CD14-positive monocyte (primary cell): ENCODE data around the gene IL1RL2. TPM values are rescaled to one million over a fixed set of nuclear protein-coding genes. Genes with fewer than 3 reads are reported as not detected.

Experiments used
- DNase-seq, 3 donors: peaks; one replicate each; pipeline ENCODE4 v3.0.0-alpha.2; 2011 to 2022
- H2AFZ ChIP-seq: 2 replicates; pipeline ENCODE4 v1.6.0; 2012; ENCODE audit warnings: mild to moderate bottlenecking, low read depth, low read length, inconsistent platforms; ENCODE audit not compliant: insufficient read depth, poor library complexity, severe bottlenecking
- H3K27ac ChIP-seq, 2 donors: 1 replicate in 1 of 2; 2 replicates in 1 of 2; pipeline ENCODE4 v1.5.1; 2012 to 2013; ENCODE audit warnings: low read length in 2 of 2, control low read depth in 1 of 2, inconsistent platforms in 1 of 2, low read depth in 1 of 2, mild to moderate bottlenecking in 1 of 2
- H3K27me3 ChIP-seq, 2 donors: one replicate each; pipeline versions ENCODE4 v1.6.0 to v1.6.1; 2011 to 2013; ENCODE audit warnings: low read length in 2 of 2; ENCODE audit not compliant: control insufficient read depth in 2 of 2, insufficient read depth in 2 of 2
- H3K36me3 ChIP-seq, 2 donors: replicated peaks in 1 of 2; 1 replicate in 1 of 2; 2 replicates in 1 of 2; pipeline versions ENCODE4 v1.5.1 to v1.6.1; 2012 to 2013; ENCODE audit warnings: low read length in 2 of 2, control low read depth in 1 of 2, inconsistent platforms in 1 of 2, mild to moderate bottlenecking in 1 of 2; ENCODE audit not compliant: insufficient read depth in 2 of 2, control insufficient read depth in 1 of 2
- H3K4me1 ChIP-seq, 2 donors: 1 replicate in 1 of 2; 2 replicates in 1 of 2; pipeline versions ENCODE4 v1.5.1 to v1.6.1; 2012 to 2013; ENCODE audit warnings: low read length in 2 of 2, control low read depth in 1 of 2, inconsistent platforms in 1 of 2, mild to moderate bottlenecking in 1 of 2, moderate library complexity in 1 of 2; ENCODE audit not compliant: insufficient read depth in 2 of 2, control insufficient read depth in 1 of 2
- H3K4me2 ChIP-seq: replicated peaks from 2 replicates; pipeline ENCODE3; 2012; ENCODE audit warnings: low read length, moderate library complexity, mild to moderate bottlenecking; ENCODE audit not compliant: poor library complexity, severe bottlenecking; ENCODE audit errors: extremely low read depth
- H3K4me3 ChIP-seq, 3 experiments: fragments of 200-600 bp in 1 of 3; sonication (generic) in 1 of 3; replicated peaks in 1 of 3; 1 replicate in 2 of 3; 2 replicates in 1 of 3; pipeline ENCODE4 v1.5.1; 2011 to 2013; ENCODE audit warnings: low read length in 3 of 3, mild to moderate bottlenecking in 3 of 3, control low read depth in 2 of 3, low read depth in 2 of 3, inconsistent platforms in 1 of 3, moderate library complexity in 1 of 3
- H3K79me2 ChIP-seq: 2 replicates; pipeline ENCODE4 v1.6.0; 2012; ENCODE audit warnings: mild to moderate bottlenecking, control low read depth, inconsistent platforms, low read length, moderate library complexity; ENCODE audit not compliant: insufficient read depth
- H3K9ac ChIP-seq: 2 replicates; pipeline ENCODE4 v1.6.0; 2017; ENCODE audit warnings: low read length, mild to moderate bottlenecking; ENCODE audit not compliant: insufficient read depth, poor library complexity, severe bottlenecking
- H3K9me3 ChIP-seq, 2 donors: replicated peaks in 1 of 2; 1 replicate in 1 of 2; 2 replicates in 1 of 2; pipeline versions ENCODE4 v1.5.1 to v1.6.1; 2012 to 2013; ENCODE audit warnings: low read length in 2 of 2, control low read depth in 1 of 2; ENCODE audit not compliant: control insufficient read depth in 1 of 2, insufficient read depth in 1 of 2
- H4K20me1 ChIP-seq: 2 replicates; pipeline ENCODE4 v1.6.0; 2012; ENCODE audit warnings: mild to moderate bottlenecking, low read length, control low read depth, moderate library complexity; ENCODE audit not compliant: insufficient read depth
- H3K27ac Mint-ChIP-seq, 7 donors: one replicate each; pipeline ENCODE4 v1.8.0; 2020; ENCODE audit warnings: mild to moderate bottlenecking in 7 of 7, mixed read lengths in 7 of 7, moderate library complexity in 6 of 7, inconsistent platforms in 2 of 7
- H3K27me3 Mint-ChIP-seq, 3 donors: one replicate each; pipeline ENCODE4 v1.8.0; 2021 to 2022; ENCODE audit warnings: low read depth in 3 of 3, mild to moderate bottlenecking in 3 of 3, mixed read lengths in 3 of 3, moderate library complexity in 3 of 3, inconsistent platforms in 1 of 3
- H3K36me3 Mint-ChIP-seq, 2 donors: one replicate each; pipeline ENCODE4 v1.8.0; 2020; ENCODE audit warnings: mixed read lengths in 2 of 2, inconsistent platforms in 1 of 2, mild to moderate bottlenecking in 1 of 2
- H3K4me1 Mint-ChIP-seq: one replicate; pipeline ENCODE4 v1.8.0; 2020; ENCODE audit warnings: mild to moderate bottlenecking, mixed read lengths
- H3K4me3 Mint-ChIP-seq, 2 donors: one replicate each; pipeline ENCODE4 v1.8.0; 2020; ENCODE audit warnings: mild to moderate bottlenecking in 2 of 2, mixed read lengths in 2 of 2, moderate library complexity in 1 of 2
- H3K9me3 Mint-ChIP-seq, 7 donors: one replicate each; pipeline ENCODE4 v1.8.0; 2020 to 2022; ENCODE audit warnings: mixed read lengths in 7 of 7, mild to moderate bottlenecking in 6 of 7, moderate library complexity in 6 of 7, inconsistent platforms in 2 of 7
- CTCF ChIP-seq: fragments of 200-600 bp; IDR thresholded peaks from one replicate; pipeline ENCODE4 v1.8.0; 2022; ENCODE audit warnings: antibody characterized with exemption, mild to moderate bottlenecking
- WGBS: methylation state at CpG from one replicate; pipeline ENCODE4 v1.1.5; 2013; ENCODE audit warnings: missing lambda C conversion rate; ENCODE audit not compliant: insufficient coverage; 5-methylcytosine and 5-hydroxymethylcytosine counted together
- intact Hi-C, 2 donors: fragments of 100-400 bp; cut with micrococcal nuclease; formaldehyde crosslinking; loops; one replicate each; pipeline versions ENCODE4 v1.15.0 to v1.15.1; 2023
- polyA plus RNA-seq, 3 donors: library from polyadenylated mRNA; depleted of rRNA in 1 of 3; unstranded in 2 of 3; stranded (reverse) in 1 of 3; fragments of 300-500 nt in 2 of 3; fragments of >200 nt in 1 of 3; fragmentation: Illumina TruSeq in 2 of 3; gene quantifications; 1 replicate in 2 of 3; 2 replicates in 1 of 3; pipeline ENCODE4 v1.2.3, GENCODE V29; 2012 to 2021

IL1RL2 gene
- polyA plus RNA-seq, 3 donors: 0.07 to 1.5 TPM; not detected in 1

- DNase-seq: peak in 1 of 3 donors; percentile 27
- Histone ChIP-seq H3K9ac (no peak overlapping the region), H4K20me1 (no peaks in the 10 kb centered on the region), H3K79me2 (no peaks in the 10 kb centered on the region), H3K4me3 (no peak overlapping the region), H3K9me3 (no peaks in the 10 kb centered on the region), H3K27me3 (peaks cover 6 to 13% of the 10 kb centered on the region in 2 donors), H3K27ac (no peak overlapping the region), H3K36me3 (no peaks in the 10 kb centered on the region), H3K4me1 (peaks cover 16 to 26% of the 10 kb centered on the region in 2 donors), H3K4me2 (no peak overlapping the region), H2AFZ (no peak overlapping the region)
- H3K4me1 Mint-ChIP-seq: peaks cover 13% of the 10 kb centered on the region
- no peak for TF ChIP-seq CTCF
- intact Hi-C loops: no loop called here
- 54% methylated on average over 2 of the region's 5 CpGs for WGBS
- peaks cover 23 to 24% (median 23%) of the 10 kb centered on the region in 3 donors for H3K27me3 Mint-ChIP-seq
- H3K36me3 Mint-ChIP-seq: peaks cover 0 to 4% of the 10 kb centered on the region in 2 donors
- H3K9me3 Mint-ChIP-seq: peaks cover 0 to 21% (median 2%) of the 10 kb centered on the region in 7 donors
- H3K4me3 Mint-ChIP-seq: no peak overlapping the region
- H3K27ac Mint-ChIP-seq: no peak overlapping the region
These were observed 74.8 kb downstream of the IL1RL2 start for GRCh38 chr2:102261467-102262135.

GRCh38 chr2:102262216-102263129 lies 75.7 kb downstream of the IL1RL2 start:
- peaks cover 16 to 26% of the 10 kb centered on the region in 2 donors for H3K4me1 ChIP-seq
- H3K27me3 ChIP-seq: peaks cover 6 to 22% of the 10 kb centered on the region in 2 donors
- 55% methylated on average over 5 of the region's 6 CpGs for WGBS
- H3K4me3 ChIP-seq: no peak overlapping the region
- no peaks in the 10 kb centered on the region for H4K20me1 ChIP-seq
- TF ChIP-seq CTCF: no peak
- H3K36me3 ChIP-seq: no peaks in the 10 kb centered on the region
- peak in 2 of 3 donors; percentile 39 to 46 for DNase-seq
- intact Hi-C loops: no loop called here
- H3K79me2 ChIP-seq: no peaks in the 10 kb centered on the region
- H2AFZ ChIP-seq: no peak overlapping the region
- H3K4me2 ChIP-seq: no peak overlapping the region
- H3K27ac ChIP-seq: no peak overlapping the region
- H3K9me3 ChIP-seq: no peaks in the 10 kb centered on the region
- H3K4me3 Mint-ChIP-seq: no peak overlapping the region
- peaks cover 13% of the 10 kb centered on the region for H3K4me1 Mint-ChIP-seq
- peaks cover 20 to 24% (median 23%) of the 10 kb centered on the region in 3 donors for H3K27me3 Mint-ChIP-seq
- peaks cover 0 to 4% of the 10 kb centered on the region in 2 donors for H3K36me3 Mint-ChIP-seq
- no peak overlapping the region for H3K9ac ChIP-seq
- H3K27ac Mint-ChIP-seq: no peak overlapping the region
- H3K9me3 Mint-ChIP-seq: peaks cover 0 to 21% (median 2%) of the 10 kb centered on the region in 7 donors
